ENCODE measurements around the gene FIP1L1. TPM values are rescaled to one million over a fixed set of nuclear protein-coding genes. Genes with fewer than 3 reads are reported as not detected.

The FIP1L1 gene, protein sequence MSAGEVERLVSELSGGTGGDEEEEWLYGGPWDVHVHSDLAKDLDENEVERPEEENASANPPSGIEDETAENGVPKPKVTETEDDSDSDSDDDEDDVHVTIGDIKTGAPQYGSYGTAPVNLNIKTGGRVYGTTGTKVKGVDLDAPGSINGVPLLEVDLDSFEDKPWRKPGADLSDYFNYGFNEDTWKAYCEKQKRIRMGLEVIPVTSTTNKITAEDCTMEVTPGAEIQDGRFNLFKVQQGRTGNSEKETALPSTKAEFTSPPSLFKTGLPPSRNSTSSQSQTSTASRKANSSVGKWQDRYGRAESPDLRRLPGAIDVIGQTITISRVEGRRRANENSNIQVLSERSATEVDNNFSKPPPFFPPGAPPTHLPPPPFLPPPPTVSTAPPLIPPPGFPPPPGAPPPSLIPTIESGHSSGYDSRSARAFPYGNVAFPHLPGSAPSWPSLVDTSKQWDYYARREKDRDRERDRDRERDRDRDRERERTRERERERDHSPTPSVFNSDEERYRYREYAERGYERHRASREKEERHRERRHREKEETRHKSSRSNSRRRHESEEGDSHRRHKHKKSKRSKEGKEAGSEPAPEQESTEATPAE
- 26.0 and 31.8 TPM in 2 replicates for total RNA-seq

DNA sequence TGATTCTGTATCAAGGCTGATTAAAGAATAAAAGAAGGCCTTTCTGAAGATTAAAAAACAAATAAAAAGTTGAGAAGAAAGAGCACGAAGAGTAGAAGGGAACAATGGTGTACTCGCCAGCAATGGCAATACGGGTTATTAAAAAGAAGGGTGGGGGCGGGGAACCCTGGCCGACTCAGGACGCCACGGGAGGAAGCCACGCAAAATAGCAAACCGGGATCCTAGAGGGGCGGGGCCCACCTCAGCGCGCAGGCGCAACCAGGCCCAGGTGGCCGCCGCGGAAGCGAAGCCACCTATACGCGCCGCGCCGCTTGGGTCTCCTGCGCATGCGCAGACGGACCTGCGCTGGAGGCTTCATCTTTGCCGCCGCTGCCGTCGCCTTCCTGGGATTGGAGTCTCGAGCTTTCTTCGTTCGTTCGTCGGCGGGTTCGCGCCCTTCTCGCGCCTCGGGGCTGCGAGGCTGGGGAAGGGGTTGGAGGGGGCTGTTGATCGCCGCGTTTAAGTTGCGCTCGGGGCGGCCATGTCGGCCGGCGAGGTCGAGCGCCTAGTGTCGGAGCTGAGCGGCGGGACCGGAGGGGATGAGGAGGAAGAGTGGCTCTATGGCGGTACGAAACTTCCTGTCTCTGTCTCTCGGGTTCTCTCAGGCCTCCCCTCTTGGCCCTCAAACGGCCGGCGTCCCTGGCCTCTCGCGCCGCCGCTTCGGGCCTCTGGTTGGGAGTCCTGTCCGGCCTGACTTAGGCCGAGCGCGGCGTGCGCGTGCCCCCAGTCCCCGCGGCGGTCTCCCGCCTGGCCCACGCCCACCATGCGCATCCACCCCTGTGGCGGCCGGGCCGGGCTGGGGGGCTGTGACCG lies at the start of gene FIP1L1:
Gene FIP1L1, plus strand, starts transcription at position 323 of the 852 bp plus-strand sequence. Its CDS starts 198 bp downstream, at position 521.

DNA sequence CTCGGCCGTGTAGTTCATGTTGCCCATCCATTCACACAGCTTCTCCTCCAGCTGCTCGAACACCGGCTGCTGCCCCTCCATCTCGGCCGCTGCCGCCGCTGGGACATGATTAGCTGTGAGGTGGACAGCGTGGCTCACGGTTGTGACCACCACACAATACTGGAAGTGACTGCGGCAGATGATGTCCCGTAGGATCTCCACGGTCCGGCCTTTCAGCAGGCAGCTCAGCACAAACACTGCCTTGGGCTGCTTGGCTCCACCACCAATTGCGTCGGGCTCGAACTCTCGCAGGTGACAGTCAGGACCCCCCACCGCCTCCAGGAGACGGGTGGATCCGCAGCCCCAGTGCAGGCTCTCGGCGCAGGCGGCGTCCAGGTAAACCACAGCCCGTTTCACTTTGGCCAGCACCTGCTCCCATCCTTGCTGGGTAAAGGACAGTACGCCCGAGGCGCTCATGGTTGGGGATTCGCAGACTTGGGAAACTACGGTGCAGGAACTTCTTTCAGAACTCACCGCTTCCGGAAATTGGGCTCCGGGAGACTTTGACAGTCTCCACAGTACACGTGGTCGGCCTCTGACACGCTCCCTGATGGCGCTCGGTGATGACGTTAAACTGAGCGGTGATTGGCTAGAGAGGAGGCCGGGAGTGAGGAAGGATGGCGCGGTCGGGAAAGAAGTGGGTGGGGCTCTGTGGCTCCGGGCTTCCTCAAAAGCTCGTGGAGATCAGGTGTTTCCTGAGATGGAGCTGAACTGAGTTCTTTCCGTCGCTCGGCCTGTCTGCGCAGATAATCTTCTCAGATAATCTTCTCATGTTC lies 11.7 kb upstream of the FIP1L1 start, which contains the start of gene SCFD2:
Gene SCFD2, minus strand, starts transcription at position 576 of the 815 bp plus-strand sequence.

Other genes with a start within 250 kb of the FIP1L1 start
- gene SCFD2, start 11.6 kb upstream of the FIP1L1 start, total RNA-seq, result 15.5 and 19.3 TPM in 2 replicates
- 0.17 and 0.59 TPM in 2 replicates for gene LNX1, start 213.8 kb downstream of the FIP1L1 start, total RNA-seq